Parathyroid adenoma (tissue), 2 donors: Measurements from ENCODE around the gene ZNF689.

Source experiments
- H2AFZ ChIP-seq: fragments of 300-600 bp; sonication (generic); one replicate; pipeline ENCODE4 v1.7.0; 2017; ENCODE audit warnings: antibody characterized with exemption, mild to moderate bottlenecking
- H3K27ac ChIP-seq: fragments of 300-600 bp; sonication (generic); one replicate; pipeline ENCODE4 v1.7.0; 2017
- H3K27me3 ChIP-seq: fragments of 300-600 bp; sonication (generic); one replicate; pipeline ENCODE4 v1.7.0; 2017; ENCODE audit warnings: low read length; ENCODE audit not compliant: control insufficient read depth, insufficient read depth
- H3K36me3 ChIP-seq: fragments of 300-600 bp; sonication (generic); one replicate; pipeline ENCODE4 v1.7.0; 2017; ENCODE audit warnings: low read length; ENCODE audit not compliant: control insufficient read depth, insufficient read depth
- H3K4me1 ChIP-seq: fragments of 300-600 bp; sonication (generic); one replicate; pipeline ENCODE4 v1.7.0; 2017; ENCODE audit warnings: control low read depth
- H3K4me2 ChIP-seq: fragments of 300-600 bp; sonication (generic); one replicate; pipeline ENCODE4 v1.7.0; 2017; ENCODE audit warnings: low read length
- H3K4me3 ChIP-seq: fragments of 300-600 bp; sonication (generic); one replicate; pipeline ENCODE4 v1.7.0; 2017; ENCODE audit warnings: low read depth, low read length
- H3K79me2 ChIP-seq: fragments of 300-600 bp; sonication (generic); one replicate; pipeline ENCODE4 v1.7.0; 2017; ENCODE audit warnings: control low read depth
- H3K9ac ChIP-seq: fragments of 300-600 bp; sonication (generic); one replicate; pipeline ENCODE4 v1.7.0; 2017; ENCODE audit warnings: mild to moderate bottlenecking
- H3K9me3 ChIP-seq: fragments of 300-600 bp; sonication (generic); one replicate; pipeline ENCODE4 v1.7.0; 2017; ENCODE audit warnings: low read length; ENCODE audit not compliant: control insufficient read depth
- TF ChIP-seq, protein P1 (sequence below): fragments of 300-600 bp; sonication (generic); IDR thresholded peaks from one replicate; pipeline ENCODE4 v1.7.0; 2017; ENCODE audit warnings: antibody characterized with exemption, mild to moderate bottlenecking
- donor health status: primary hyperparathyroidism.

ZNF689 gene

DNA sequence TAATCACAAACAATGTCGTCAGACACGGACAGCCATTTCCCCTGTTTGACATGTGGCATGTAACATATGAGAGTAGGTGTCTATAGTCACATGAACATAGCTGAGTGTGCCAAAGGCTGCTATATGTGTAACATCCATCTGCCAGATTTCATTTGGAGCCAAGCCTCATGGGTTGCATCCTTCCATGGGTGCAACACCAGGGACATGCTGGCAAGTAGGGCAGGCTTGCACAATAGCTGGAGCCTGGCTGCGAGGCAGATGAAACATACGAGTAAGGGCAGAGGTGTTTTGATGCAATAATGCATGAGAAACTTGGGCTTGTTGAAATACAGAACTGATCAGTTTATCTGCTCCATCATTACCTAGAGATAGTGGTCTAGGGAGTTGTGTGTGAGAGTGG, 9.0 kb upstream of the ZNF689 start:
- no peak overlapping the region for H3K4me3 ChIP-seq
- H3K36me3 ChIP-seq: no peaks in the 10 kb centered on the region
- H3K4me2 ChIP-seq: no peak overlapping the region
- H3K27ac ChIP-seq: no peak overlapping the region
- no peak overlapping the region for H2AFZ ChIP-seq
- TF ChIP-seq, protein P1, sequence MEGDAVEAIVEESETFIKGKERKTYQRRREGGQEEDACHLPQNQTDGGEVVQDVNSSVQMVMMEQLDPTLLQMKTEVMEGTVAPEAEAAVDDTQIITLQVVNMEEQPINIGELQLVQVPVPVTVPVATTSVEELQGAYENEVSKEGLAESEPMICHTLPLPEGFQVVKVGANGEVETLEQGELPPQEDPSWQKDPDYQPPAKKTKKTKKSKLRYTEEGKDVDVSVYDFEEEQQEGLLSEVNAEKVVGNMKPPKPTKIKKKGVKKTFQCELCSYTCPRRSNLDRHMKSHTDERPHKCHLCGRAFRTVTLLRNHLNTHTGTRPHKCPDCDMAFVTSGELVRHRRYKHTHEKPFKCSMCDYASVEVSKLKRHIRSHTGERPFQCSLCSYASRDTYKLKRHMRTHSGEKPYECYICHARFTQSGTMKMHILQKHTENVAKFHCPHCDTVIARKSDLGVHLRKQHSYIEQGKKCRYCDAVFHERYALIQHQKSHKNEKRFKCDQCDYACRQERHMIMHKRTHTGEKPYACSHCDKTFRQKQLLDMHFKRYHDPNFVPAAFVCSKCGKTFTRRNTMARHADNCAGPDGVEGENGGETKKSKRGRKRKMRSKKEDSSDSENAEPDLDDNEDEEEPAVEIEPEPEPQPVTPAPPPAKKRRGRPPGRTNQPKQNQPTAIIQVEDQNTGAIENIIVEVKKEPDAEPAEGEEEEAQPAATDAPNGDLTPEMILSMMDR: no peak
- no peak overlapping the region for H3K9ac ChIP-seq
- H3K79me2 ChIP-seq: no peaks in the 10 kb centered on the region
- H3K9me3 ChIP-seq: no peaks in the 10 kb centered on the region
- H3K27me3 ChIP-seq: no peaks in the 10 kb centered on the region
- no peaks in the 10 kb centered on the region for H3K4me1 ChIP-seq

DNA sequence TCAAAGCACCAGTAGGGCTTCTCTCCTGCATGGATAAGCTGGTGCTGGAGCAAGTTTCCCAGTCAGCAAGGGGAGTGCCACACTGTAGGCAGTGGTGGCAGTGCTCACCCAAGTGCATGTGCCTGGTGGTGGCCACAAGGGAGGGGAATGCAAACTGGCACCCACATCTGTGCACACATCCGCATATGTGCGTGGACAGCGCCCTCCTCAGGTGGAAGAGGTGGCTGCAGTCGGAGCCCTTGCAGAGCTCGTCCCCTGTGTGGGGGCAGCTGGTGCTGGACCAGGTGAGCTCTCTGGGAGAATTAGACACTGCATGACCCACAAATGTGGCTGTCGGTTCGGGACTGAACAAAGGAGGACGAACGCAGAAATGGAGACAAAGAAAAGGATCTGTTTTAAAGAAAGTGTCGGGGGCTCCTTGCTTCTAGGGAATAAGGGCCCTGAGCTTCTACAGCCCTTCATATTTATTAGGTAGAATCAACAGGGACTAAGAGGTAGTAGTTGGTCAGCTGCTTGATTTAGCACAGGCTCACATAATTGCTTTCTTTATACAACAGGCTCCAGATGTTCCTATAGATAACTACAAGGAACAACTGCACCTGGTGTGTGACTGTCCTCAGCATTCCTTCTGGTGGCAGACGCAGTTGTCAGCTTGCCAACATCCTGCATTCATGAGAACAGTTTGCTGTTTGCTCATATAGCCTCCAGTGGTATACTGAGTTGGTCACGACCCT, 5.3 kb upstream of the ZNF689 start:
- H3K4me1 ChIP-seq: no peaks in the 10 kb centered on the region
- no peaks in the 10 kb centered on the region for H3K27me3 ChIP-seq
- no peak overlapping the region for H3K27ac ChIP-seq
- no peaks in the 10 kb centered on the region for H3K79me2 ChIP-seq
- TF ChIP-seq, protein P1: peak; percentile 22
- no peak overlapping the region for H2AFZ ChIP-seq
- H3K4me2 ChIP-seq: no peak overlapping the region
- no peak overlapping the region for H3K4me3 ChIP-seq
- no peaks in the 10 kb centered on the region for H3K9me3 ChIP-seq
- H3K9ac ChIP-seq: no peak overlapping the region
- no peaks in the 10 kb centered on the region for H3K36me3 ChIP-seq

DNA sequence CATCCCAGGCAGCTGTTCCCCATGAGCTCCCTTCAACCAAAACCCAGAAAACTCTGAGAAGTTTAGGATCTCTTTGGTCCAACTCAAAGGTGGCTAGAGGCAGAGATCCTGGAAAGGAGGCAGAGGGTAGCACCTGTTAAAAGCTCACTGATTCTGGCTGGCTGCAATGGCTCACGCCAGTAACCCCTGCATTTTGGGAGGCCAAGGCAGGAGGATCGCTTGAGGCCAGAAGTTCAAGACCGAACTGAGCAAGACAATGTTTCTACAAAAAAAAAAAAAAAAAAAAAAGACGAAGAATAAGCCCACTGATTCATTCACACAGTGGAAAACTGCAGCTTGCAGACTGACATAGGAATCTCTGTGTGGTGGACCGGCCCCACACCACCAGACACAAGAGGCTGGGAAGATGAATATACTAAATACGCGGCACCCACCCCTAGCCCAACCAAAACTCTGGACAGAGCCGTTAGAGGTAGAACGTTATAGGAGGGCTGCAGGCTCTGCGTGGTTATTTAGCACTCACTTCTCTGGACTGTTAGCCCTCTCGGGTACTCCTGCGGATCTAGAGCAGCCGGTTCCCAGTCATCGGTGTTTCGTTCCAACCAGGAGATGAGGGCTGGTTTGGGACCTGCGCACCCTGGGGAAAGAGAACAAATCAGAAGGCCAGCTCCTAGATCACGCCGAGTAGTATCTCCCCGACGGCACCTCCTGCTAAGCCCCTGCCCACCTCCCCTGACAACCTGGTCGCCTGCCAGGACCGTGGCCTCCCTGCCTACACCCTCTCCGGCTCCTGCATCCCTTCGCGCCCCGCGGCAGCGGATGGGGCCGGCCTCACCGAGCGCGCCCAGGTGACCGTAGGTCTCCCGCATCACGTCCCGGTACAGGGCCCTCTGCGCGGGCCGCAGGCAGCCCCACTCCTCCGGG, 925 bp downstream of the ZNF689 start:
- Histone ChIP-seq H3K4me3 (peak overlapping the region; percentile 87), H3K27me3 (no peaks in the 10 kb centered on the region), H3K4me2 (peak overlapping the region; percentile 85), H3K79me2 (peaks cover 4% of the 10 kb centered on the region), H2AFZ (peak overlapping the region; percentile 100), H3K36me3 (no peaks in the 10 kb centered on the region), H3K4me1 (no peaks in the 10 kb centered on the region), H3K9ac (peak overlapping the region; percentile 99), H3K9me3 (no peaks in the 10 kb centered on the region), H3K27ac (peak overlapping the region; percentile 100)
- TF ChIP-seq, protein P1: no peak

DNA sequence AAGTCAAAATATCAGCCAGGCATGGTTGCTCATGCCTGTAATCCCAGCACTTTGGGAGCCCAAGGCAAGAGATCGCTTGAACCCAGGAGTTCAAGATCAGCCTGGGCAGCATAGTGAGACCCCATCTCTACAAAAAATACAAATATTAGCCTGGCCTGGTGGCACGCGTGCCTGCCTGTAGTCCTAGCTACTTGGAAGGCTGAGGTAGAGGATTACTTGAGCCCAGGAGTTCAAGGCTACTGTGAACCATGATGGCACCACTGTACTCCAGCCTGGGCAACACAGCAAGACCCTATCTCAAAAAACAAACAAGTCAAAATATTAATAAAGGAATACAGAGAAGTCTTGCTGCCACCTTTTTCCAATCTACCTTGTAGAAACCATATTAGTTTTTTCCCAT, 4.2 kb downstream of the ZNF689 start:
- no peak overlapping the region for H3K4me2 ChIP-seq
- H3K9ac ChIP-seq: no peak overlapping the region
- H3K4me1 ChIP-seq: no peaks in the 10 kb centered on the region
- TF ChIP-seq, protein P1: no peak
- H3K27ac ChIP-seq: no peak overlapping the region
- H3K9me3 ChIP-seq: no peaks in the 10 kb centered on the region
- H3K4me3 ChIP-seq: no peak overlapping the region
- H3K79me2 ChIP-seq: peaks cover 4% of the 10 kb centered on the region
- no peaks in the 10 kb centered on the region for H3K27me3 ChIP-seq
- H2AFZ ChIP-seq: no peak overlapping the region
- H3K36me3 ChIP-seq: no peaks in the 10 kb centered on the region
